Left cardiac atrium (tissue), 4 donors: ENCODE data around the gene ZNF385A. TPM values are rescaled to one million over a fixed set of nuclear protein-coding genes. Genes with fewer than 3 reads are reported as not detected.
"Not testable (repeated sequence)": the region's sequence is repeated elsewhere in the genome, so short reads cannot be mapped to it uniquely, and the experiment has no call there.

Experiments
- ATAC-seq, 2 donors: fragments of 200-7000 bp; cut with Tn5 transposase; one replicate each; pipeline ENCODE4 v1.9.1; 2020; ENCODE audit warnings: mild to moderate bottlenecking in 2 of 2, moderate library complexity in 2 of 2
- DNase-seq: peaks from one replicate; pipeline ENCODE4 v3.0.0-alpha.2; 2020
- intact Hi-C, 2 donors: fragments of 100-400 bp; cut with DNase I; formaldehyde crosslinking; loops; one replicate each; pipeline versions ENCODE4 v1.14.1 to v1.15.1; 2022 to 2023
- total RNA-seq, 2 donors: library from RNA; stranded (reverse); fragmentation: NEBNext Ultra II Directional; extraction: Animal tissue kit (Norgen Biotek cat#: 25700); gene quantifications; one replicate each; pipeline ENCODE4 v1.2.1, GENCODE V29; 2021
- donor health status: DM: no; HTN: yes; CAD: no.
- donor health status: DM: no; HTN: yes; CAD: no; lungs with severe emphysema.
- donor health status: DM: yes; HTN: yes; CAD: no.
- donor health status: Dilated cardiomyopathy.

ZNF385A gene
- total RNA-seq, 2 donors from 2014 or later: 20.4 to 24.2 TPM

GRCh38 chr12:54349036-54349435, 35.5 kb downstream of the ZNF385A start:
- no peak for DNase-seq
- intact Hi-C loops: no loop called here
- ATAC-seq: no peak

- ATAC-seq (no peak), DNase-seq (no peak)
- intact Hi-C loops: no loop called here
Observed at GRCh38 chr12:54341378-54342300, 42.9 kb downstream of the ZNF385A start.

GRCh38 chr12:54340846-54341245, 43.7 kb downstream of the ZNF385A start:
- DNase-seq: no peak

GRCh38 chr12:54338698-54339296, 45.7 kb downstream of the ZNF385A start:
- ATAC-seq (no peak), DNase-seq (no peak)
- intact Hi-C loops: no loop called here

More at GRCh38 chr12:54340846-54341245, 43.7 kb downstream of the ZNF385A start:
- no peak for ATAC-seq
- intact Hi-C loops: no loop called here

GRCh38 chr12:54337854-54338650, 46.5 kb downstream of the ZNF385A start:
- no peak for DNase-seq
- intact Hi-C loops: no loop called here

GRCh38 chr12:54337280-54337842, 47.2 kb downstream of the ZNF385A start:
- ATAC-seq (peak; percentile 59 to 76), DNase-seq (no peak)
- intact Hi-C loops: no loop called here

More at GRCh38 chr12:54337854-54338650, 46.5 kb downstream of the ZNF385A start:
- ATAC-seq: peak in 1 of 2 donors; percentile 56

GRCh38 chr12:54333420-54334034, 51.0 kb downstream of the ZNF385A start:
- DNase-seq (no peak), ATAC-seq (no peak)
- intact Hi-C loops: no loop called here

GRCh38 chr12:54331461-54331860, 53.1 kb downstream of the ZNF385A start:
- intact Hi-C loops: no loop called here
- ATAC-seq (no peak), DNase-seq (no peak)

GRCh38 chr12:54330442-54330841, 54.1 kb downstream of the ZNF385A start:
- intact Hi-C loops: no loop called here
- DNase-seq (no peak), ATAC-seq (no peak)

GRCh38 chr12:54329759-54330158, 54.8 kb downstream of the ZNF385A start:
- ATAC-seq (no peak), DNase-seq (no peak)
- intact Hi-C loops: no loop called here

- intact Hi-C loops: no loop called here
- DNase-seq (no peak), ATAC-seq (no peak)
Observed at GRCh38 chr12:54328595-54329337, 55.8 kb downstream of the ZNF385A start.

GRCh38 chr12:54325442-54326109, 59.0 kb downstream of the ZNF385A start:
- ATAC-seq, intact Hi-C loops, DNase-seq: not testable (repeated sequence)

- DNase-seq: peak; percentile 94
- intact Hi-C loops: loop anchor here in 1 of 2 donors (1.0 kb wide), 1 partner anchor 105 kb away; no protein-coding TSS in a partner anchor
- peak; percentile 98 to 99 for ATAC-seq
Observed at GRCh38 chr12:54324617-54325441, 59.7 kb downstream of the ZNF385A start, which contains the start of gene COPZ1. COPZ1 (plus strand) TSS chr12:54325131; CDS start chr12:54325164, 33 bp downstream.

- DNase-seq (no peak), ATAC-seq (no peak)
- intact Hi-C loops: no loop called here
Observed at GRCh38 chr12:54321363-54321762, 63.2 kb downstream of the ZNF385A start.
